ENCODE data around the gene ROBO2. TPM values are rescaled to one million over a fixed set of nuclear protein-coding genes. Genes with fewer than 3 reads are reported as not detected.
A peak's percentile ranks its signal among the peaks of the same experiment; 100 is the strongest.

Gene ROBO2
- polyA plus RNA-seq, 1 of the 3 experiments (the other 2 are of a cell fraction) = not detected

- TF ChIP-seq PBX3 (IDR thresholded peaks at IDR 0.05) (no peak), MXI1 (IDR thresholded peaks at IDR 0.05; ENCODE audit: low read depth, low read length) (no peak), TCF12 (IDR thresholded peaks at IDR 0.05) (no peak)
These were observed 466.5 kb downstream of the ROBO2 start (continued) for GRCh38 chr3:77506384-77506783.

- H3K27me3 ChIP-seq (ENCODE audit: insufficient read depth) = no peaks in the 10 kb centered on the region
- no peaks in the 10 kb centered on the region for H3K79me2 ChIP-seq (ENCODE audit: insufficient read depth)
- H3F3A ChIP-seq (replicated peaks; ENCODE audit: insufficient read depth) = no peaks in the 10 kb centered on the region
- no peaks in the 10 kb centered on the region for H3K9me3 ChIP-seq
- no peak overlapping the region for H3K27ac ChIP-seq (ENCODE audit: low read depth in 2 of 2, low read length in 1 of 2)
- DNase-seq = peak; percentile 15
- H4K20me1 ChIP-seq (ENCODE audit: insufficient read depth) = no peaks in the 10 kb centered on the region
- no peaks in the 10 kb centered on the region for H3K9me2 ChIP-seq
- H2AFZ ChIP-seq (ENCODE audit: low read depth) = no peak overlapping the region
- no peak overlapping the region for H3K9ac ChIP-seq
- ChIA-PET CTCF (no interaction called here), POLR2A (no interaction called here)
- H3K4me2 ChIP-seq = no peak overlapping the region
- no peaks in the 10 kb centered on the region; a peak in 2 of 4 replicates for H3K4me1 ChIP-seq (ENCODE audit: control insufficient read depth in 1 of 2, insufficient read depth in 2 of 2, low read depth in 1 of 2, low read length in 1 of 2)
- 0 out of 2 replicates have a peak, but pooled peaks have one; percentile 23 for TF ChIP-seq RCOR1 (IDR thresholded peaks at IDR 0.05; ENCODE audit: low read length)
- 0 out of 2 replicates have a peak, but pooled peaks have one; percentile 5 for TF ChIP-seq PBX3 (IDR thresholded peaks at IDR 0.05)
- TF ChIP-seq GATA2 (CRISPR knock-in tag; IDR thresholded peaks at IDR 0.05) = peak; percentile 52; the same call in 1 of the 2 replicates
- no peak for TF ChIP-seq FOXM1 (IDR thresholded peaks at IDR 0.05; ENCODE audit: low read depth)
- 0 out of 4 replicates have a peak, but pooled peaks of 1 of the 2 experiments have one; percentile 24 for TF ChIP-seq EP300 (IDR thresholded peaks at IDR 0.05; ENCODE audit: borderline replicate concordance in 1 of 2, low read depth in 1 of 2, low read length in 1 of 2)
- 0% methylated on average over 5 of the region's 5 CpGs for WGBS (ENCODE audit: low lambda C conversion rate)
- no peak overlapping the region for H3K4me3 ChIP-seq (ENCODE audit: low read depth in 2 of 2, low read length in 1 of 2)
- H3K36me3 ChIP-seq (replicated peaks in 1 of 2; ENCODE audit: control insufficient read depth in 1 of 2, insufficient read depth in 2 of 2, low read length in 1 of 2) = no peaks in the 10 kb centered on the region
These were observed 473.6 kb downstream of the ROBO2 start for GRCh38 chr3:77513542-77513941.

GRCh38 chr3:77514766-77515165 lies 474.9 kb downstream of the ROBO2 start:
- Histone ChIP-seq H3K27me3 (ENCODE audit: insufficient read depth) (no peaks in the 10 kb centered on the region), H3K4me3 (ENCODE audit: low read depth in 2 of 2, low read length in 1 of 2) (no peak overlapping the region), H3K36me3 (replicated peaks in 1 of 2; ENCODE audit: control insufficient read depth in 1 of 2, insufficient read depth in 2 of 2, low read length in 1 of 2) (no peaks in the 10 kb centered on the region), H3K79me2 (ENCODE audit: insufficient read depth) (no peaks in the 10 kb centered on the region), H3F3A (replicated peaks; ENCODE audit: insufficient read depth) (no peaks in the 10 kb centered on the region), H2AFZ (ENCODE audit: low read depth) (no peak overlapping the region), H3K4me2 (no peak overlapping the region), H3K9ac (no peak overlapping the region), H3K27ac (ENCODE audit: low read depth in 2 of 2, low read length in 1 of 2) (no peak overlapping the region), H3K9me2 (no peaks in the 10 kb centered on the region), H4K20me1 (ENCODE audit: insufficient read depth) (no peaks in the 10 kb centered on the region), H3K4me1 (ENCODE audit: control insufficient read depth in 1 of 2, insufficient read depth in 2 of 2, low read depth in 1 of 2, low read length in 1 of 2) (no peaks in the 10 kb centered on the region; a peak in 2 of 4 replicates), H3K9me3 (no peaks in the 10 kb centered on the region)
- no peak for DNase-seq
- TF ChIP-seq USF1 (IDR thresholded peaks at IDR 0.05; ENCODE audit: borderline replicate concordance, low read depth) (no peak), POLR2AphosphoS5 (IDR thresholded peaks at IDR 0.05; ENCODE audit: low read depth, low read length) (no peak), GABPA (IDR thresholded peaks at IDR 0.05; ENCODE audit: low read depth) (no peak), RFX5 (IDR thresholded peaks at IDR 0.05; ENCODE audit: low read length) (no peak), JUND (IDR thresholded peaks at IDR 0.05) (no peak), YY1 (IDR thresholded peaks at IDR 0.05; ENCODE audit: low read depth) (no peak), NFIC (IDR thresholded peaks at IDR 0.05; ENCODE audit: borderline replicate concordance) (no peak), FOSL2 (IDR thresholded peaks at IDR 0.05; ENCODE audit: borderline replicate concordance, low read depth) (no peak), NRF1 (IDR thresholded peaks at IDR 0.05; ENCODE audit: low read depth, low read length) (no peak), EZH2phosphoT487 (IDR thresholded peaks at IDR 0.05; ENCODE audit: borderline replicate concordance, low read depth) (no peak), RAD21 (IDR thresholded peaks at IDR 0.05; ENCODE audit: low read length) (no peak)
- ChIA-PET CTCF (no interaction called here), POLR2A (no interaction called here)

Data from SK-N-SH (cell line).